ENCODE data around the gene CCNI.
A peak's percentile ranks its signal among the peaks of the same experiment; 100 is the strongest.
"Not testable (repeated sequence)": the region's sequence is repeated elsewhere in the genome, so short reads cannot be mapped to it uniquely, and the experiment has no call there.

Gene CCNI

GRCh38 chr4:77075869-77076799 lies at the start of gene CCNI:
TSS of gene CCNI (minus strand) at chr4:77075989. CDS start at chr4:77066362, 9,627 bp downstream.
- peak; percentile 94 for DNase-seq

- no peak for DNase-seq
Measured at GRCh38 chr4:77124576-77124975, 48.8 kb upstream of the CCNI start.

DNA sequence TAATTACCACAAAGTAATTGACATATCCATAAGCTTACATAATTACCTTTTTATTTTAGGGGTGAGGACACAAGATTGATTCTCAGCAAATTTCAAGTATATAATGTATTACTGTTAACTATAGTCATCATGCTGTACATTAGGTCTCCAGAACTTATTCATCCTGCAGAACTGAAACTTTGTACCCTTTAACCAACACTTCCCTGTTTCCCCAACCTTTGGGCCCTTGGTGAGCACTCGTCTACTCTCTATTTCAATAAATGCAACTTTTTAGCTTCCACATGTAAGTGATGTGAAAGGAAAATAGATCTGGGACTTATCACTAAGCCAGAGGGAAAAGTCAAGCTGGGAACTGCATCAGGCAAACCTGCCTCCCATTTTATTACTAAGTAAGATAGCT lies 47.6 kb upstream of the CCNI start:
- no peak for DNase-seq

GRCh38 chr4:77122656-77123055 lies 46.9 kb upstream of the CCNI start:
- no peak for DNase-seq

- DNase-seq: no peak
Measured at GRCh38 chr4:77121736-77122240, 46.0 kb upstream of the CCNI start.

GRCh38 chr4:77120886-77121508 lies 45.2 kb upstream of the CCNI start:
- no peak for DNase-seq

DNA sequence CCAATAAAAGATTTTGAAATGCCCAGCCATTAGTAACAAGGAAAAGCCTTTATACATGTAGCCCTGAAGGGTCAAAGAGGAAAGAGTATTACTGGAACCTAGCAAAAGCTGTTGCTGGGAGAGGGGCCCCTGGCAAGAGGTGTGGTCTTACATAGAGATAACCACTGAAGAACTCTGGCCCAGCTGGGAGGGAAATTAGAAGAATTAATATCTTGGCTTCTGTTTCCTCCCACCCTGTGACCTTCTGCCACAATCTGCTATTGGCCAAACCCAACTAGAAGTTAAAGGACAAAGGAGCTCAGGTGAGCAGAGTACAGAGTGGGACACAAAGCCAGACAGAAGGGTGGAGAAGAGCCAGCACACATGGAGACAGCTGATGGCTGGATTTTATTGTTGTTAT lies 41.9 kb upstream of the CCNI start:
- DNase-seq: no peak

DNA sequence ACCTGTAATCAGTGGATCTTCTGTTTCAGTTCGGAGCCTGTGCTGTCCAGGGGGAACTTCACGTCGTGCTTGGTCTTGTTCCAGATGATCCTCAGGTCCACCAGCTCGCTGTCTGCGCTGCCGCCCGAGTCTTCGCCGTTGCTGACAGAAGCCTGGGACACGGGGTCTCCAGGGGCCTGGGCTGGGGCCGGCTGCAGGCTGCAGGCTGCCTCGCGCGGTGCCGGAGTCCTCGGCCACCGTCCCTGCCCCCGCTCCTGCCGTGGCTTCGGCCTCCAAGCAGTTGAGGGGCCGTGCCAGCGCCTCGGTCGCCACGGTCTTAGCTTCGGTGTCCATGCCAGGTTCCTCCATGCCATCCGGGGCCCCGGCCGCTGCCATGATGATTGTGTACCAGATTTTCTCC lies 37.3 kb upstream of the CCNI start:
- no peak for DNase-seq

GRCh38 chr4:77110730-77111129 lies 34.9 kb upstream of the CCNI start:
- DNase-seq: no peak

GRCh38 chr4:77104791-77105540 lies 29.2 kb upstream of the CCNI start:
- peak; percentile 5 for DNase-seq

GRCh38 chr4:77104388-77104787 lies 28.6 kb upstream of the CCNI start:
- DNase-seq: no peak

- no peak for DNase-seq
Measured at GRCh38 chr4:77100234-77100633, 24.4 kb upstream of the CCNI start.

DNA sequence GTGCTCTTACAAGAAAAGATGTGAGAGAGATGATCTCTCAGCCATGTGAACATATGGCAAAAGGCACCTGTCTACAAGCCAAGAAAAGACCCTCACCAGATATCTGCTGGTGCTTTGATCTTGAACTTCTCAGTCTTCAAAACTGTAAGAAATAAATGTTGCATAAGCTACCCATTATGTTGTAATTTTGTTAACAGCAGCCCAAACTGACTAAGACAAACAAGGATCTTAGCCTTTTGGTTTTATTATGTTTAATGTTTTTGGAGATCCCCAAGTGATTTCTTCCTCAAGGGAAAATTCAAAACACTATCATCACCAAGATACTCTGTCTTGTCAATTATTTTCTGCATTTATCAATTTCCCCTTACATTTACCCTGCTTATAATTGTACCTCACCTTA lies 21.8 kb upstream of the CCNI start:
- DNase-seq: no peak

DNA sequence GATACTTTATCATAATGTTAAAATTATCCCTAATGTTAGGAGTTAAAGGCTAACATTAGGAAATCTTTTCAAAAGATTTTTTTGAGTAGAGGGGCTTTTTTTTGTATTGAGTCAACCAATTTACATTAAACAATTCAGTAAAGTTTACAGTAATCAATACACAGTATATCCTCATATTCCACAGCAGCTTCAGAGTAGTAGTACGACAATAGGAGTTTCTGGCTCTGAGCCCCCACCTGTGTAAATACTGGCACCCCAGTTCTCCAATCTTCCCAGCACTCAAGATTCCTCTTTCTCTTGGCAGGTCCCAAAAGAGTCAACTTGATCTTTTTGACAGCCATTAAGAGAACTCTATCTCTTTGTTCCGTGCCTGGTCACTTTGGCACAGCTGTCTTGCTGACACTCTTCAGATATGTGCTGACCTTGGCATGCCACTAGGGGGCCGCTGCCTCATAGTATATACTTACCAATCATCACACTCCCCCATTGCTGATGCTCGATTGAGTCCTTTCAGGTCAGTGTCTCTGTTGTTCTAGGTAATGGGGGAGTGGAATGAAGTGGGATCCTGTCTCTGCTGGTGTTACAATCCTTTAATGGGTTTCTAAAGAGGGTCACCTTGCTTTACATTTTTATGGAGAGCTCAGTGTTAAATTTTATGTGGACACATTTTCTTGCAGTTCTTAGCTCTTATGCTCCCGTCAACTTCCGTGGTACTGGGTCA lies 19.5 kb upstream of the CCNI start:
- DNase-seq: peak; percentile 77

- no peak for DNase-seq
Measured at GRCh38 chr4:77094496-77094895, 18.7 kb upstream of the CCNI start.

GRCh38 chr4:77093401-77093800 lies 17.6 kb upstream of the CCNI start:
- no peak for DNase-seq

GRCh38 chr4:77092975-77093374 lies 17.2 kb upstream of the CCNI start:
- DNase-seq: no peak

- no peak for DNase-seq
Measured at GRCh38 chr4:77089866-77090265, 14.1 kb upstream of the CCNI start.

DNA sequence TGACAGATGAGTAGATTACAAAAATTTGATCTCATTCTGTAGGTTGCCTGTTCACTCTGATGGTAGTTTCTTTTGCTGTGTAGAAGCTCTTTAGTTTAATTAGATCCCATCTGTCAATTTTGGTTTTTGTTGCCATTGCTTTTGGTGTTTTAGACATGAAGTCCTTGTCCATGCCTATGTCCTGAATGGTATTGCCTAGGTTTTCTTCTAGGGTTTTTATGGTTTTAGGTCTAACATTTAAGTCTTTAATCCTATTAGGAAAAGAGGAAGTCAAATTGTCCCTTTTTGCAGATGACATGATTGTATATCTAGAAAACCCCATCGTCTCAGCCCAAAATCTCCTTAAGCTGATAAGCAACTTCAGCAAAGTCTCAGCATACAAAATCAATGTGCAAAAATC lies 11.2 kb upstream of the CCNI start:
- not testable (repeated sequence) for DNase-seq

DNA sequence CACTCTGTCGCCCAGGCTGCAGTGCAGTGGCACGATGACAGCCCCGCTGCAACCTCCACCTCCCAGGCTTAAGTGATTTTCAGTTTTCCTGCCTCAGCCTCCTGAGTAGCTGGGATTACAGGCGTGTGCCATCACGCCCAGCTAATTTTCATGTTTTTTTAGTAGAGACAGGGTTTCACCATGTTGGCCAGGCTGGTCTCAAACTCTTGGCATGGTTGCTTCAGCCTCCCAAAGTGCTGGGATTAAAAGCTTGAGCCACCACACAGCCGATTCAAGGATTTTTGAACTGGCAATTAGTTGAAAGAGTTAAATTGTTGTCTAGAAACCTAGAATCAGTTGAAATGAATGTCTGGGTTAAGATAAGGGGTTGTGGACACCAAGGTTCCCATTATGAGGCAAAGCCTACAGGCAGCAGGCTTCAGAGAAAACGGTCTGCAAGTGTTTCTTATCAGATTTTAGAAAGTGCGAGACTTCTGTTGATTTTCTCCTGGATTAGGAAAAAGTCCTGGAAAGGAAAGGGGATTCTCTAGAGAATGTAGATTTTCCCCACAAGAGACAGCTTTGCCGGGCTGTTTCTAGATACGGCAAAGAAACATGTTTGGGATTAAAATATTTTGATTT lies 8.3 kb upstream of the CCNI start:
- no peak for DNase-seq

DNA sequence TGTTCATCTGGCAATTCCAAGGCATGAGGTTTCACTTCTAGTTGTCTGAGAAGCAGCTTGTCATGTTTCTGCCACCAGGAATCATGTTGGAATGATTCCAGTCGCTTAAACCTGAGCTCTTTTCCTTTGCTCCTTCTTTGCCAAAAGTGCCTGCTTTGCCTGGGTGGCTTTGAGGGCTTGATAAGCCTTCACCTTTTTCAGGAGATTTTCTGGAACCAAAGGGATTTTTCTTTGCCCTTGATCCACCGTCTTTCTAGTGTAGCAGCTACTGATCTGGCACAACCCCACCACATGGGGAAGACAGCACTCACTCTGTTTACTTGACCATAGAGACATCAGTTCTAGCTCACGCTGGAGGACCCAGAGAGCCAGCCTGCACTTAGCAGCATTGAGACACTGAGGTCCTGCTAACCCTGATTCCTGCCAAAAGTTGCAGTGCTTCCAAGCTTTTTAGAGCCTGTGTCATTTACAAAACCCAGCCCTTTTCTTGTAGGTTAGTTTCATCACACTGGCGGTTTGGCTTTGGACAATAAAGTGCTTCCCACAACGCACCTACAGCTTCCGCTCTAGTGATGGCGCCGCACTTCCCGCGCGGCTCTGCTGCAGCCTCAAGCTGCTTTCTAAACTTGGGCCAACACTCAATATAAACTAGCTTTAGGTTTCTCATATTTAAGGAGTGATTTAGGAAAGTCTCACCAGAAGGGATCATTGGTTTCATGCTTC lies 7.3 kb upstream of the CCNI start:
- no peak for DNase-seq

DNA sequence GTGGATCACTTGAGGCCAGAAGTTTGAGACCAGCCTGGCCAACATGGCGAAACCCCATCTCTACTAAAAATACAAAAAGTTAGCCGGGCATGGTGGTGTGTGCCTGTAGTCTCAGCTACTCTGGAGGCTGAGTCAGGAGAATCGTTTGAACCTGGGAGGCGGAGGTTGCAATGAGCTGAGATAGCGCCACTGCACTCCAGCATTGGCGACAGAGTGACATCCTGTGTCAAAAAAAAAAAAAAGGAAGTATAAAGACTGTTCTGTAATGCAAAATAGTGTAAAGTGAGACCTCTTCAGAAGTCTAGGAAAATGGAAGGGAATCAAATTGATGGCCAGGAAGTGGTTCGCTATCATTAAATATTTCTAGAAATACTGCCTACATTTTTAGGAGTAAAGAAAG lies 5.0 kb upstream of the CCNI start:
- not testable (repeated sequence) for DNase-seq
